Liver (tissue), 9 donors: ENCODE results near the gene VDAC1. TPM values are rescaled to one million over a fixed set of nuclear protein-coding genes. Genes with fewer than 3 reads are reported as not detected.

Experiments
- DNase-seq: peaks from one replicate; pipeline ENCODE4 v3.0.0-alpha.2; 2017; ENCODE audit warnings: low spot score
- H3K27ac ChIP-seq, 2 donors: one replicate each; pipeline ENCODE4 v1.7.0; 2013; ENCODE audit warnings: inconsistent platforms in 2 of 2, low read length in 2 of 2, control low read depth in 1 of 2, low read depth in 1 of 2, mild to moderate bottlenecking in 1 of 2
- H3K27me3 ChIP-seq, 4 donors: one replicate each; pipeline versions ENCODE4 v1.6.1 to v1.7.0; 2013; ENCODE audit warnings: low read length in 3 of 4, inconsistent platforms in 1 of 4, mild to moderate bottlenecking in 1 of 4, moderate library complexity in 1 of 4; ENCODE audit not compliant: control insufficient read depth in 4 of 4, insufficient read depth in 4 of 4
- H3K36me3 ChIP-seq, 4 donors: one replicate each; pipeline versions ENCODE4 v1.6.1 to v1.7.0; 2013; ENCODE audit warnings: low read length in 3 of 4, mild to moderate bottlenecking in 3 of 4, low read depth in 1 of 4, moderate library complexity in 1 of 4; ENCODE audit not compliant: control insufficient read depth in 4 of 4, insufficient read depth in 3 of 4
- H3K4me1 ChIP-seq, 4 donors: one replicate each; pipeline versions ENCODE4 v1.6.1 to v1.7.0; 2013; ENCODE audit warnings: low read length in 3 of 4, mild to moderate bottlenecking in 3 of 4, moderate library complexity in 1 of 4; ENCODE audit not compliant: control insufficient read depth in 4 of 4, insufficient read depth in 4 of 4
- H3K4me3 ChIP-seq, 3 donors: one replicate each; pipeline versions ENCODE4 v1.6.1 to v1.7.0; 2013; ENCODE audit warnings: low read length in 3 of 3, control low read depth in 1 of 3, low read depth in 1 of 3, mild to moderate bottlenecking in 1 of 3
- H3K9ac ChIP-seq, 2 donors: one replicate each; pipeline ENCODE4 v1.7.0; 2013; ENCODE audit warnings: low read length in 2 of 2, mild to moderate bottlenecking in 2 of 2, moderate library complexity in 2 of 2, control low read depth in 1 of 2, low read depth in 1 of 2
- H3K9me3 ChIP-seq, 4 donors: one replicate each; pipeline versions ENCODE4 v1.6.1 to v1.7.0; 2013; ENCODE audit warnings: low read length in 3 of 4; ENCODE audit not compliant: control insufficient read depth in 4 of 4
- EGR1 ChIP-seq, 2 donors: IDR thresholded peaks; 2 replicates each; pipeline ENCODE4 v1.6.1; 2016 to 2018; ENCODE audit warnings: antibody characterized with exemption in 2 of 2, low read depth in 2 of 2
- FOXA1 ChIP-seq: IDR thresholded peaks from 2 replicates; pipeline ENCODE4 v1.6.1; 2016; ENCODE audit warnings: antibody characterized with exemption
- GABPA ChIP-seq, 2 donors: IDR thresholded peaks in 1 of 2; conservative IDR thresholded peaks in 1 of 2; 2 replicates each; pipeline ENCODE4 v1.6.1; 2016; ENCODE audit warnings: antibody characterized with exemption in 2 of 2, mild to moderate bottlenecking in 1 of 2, moderate library complexity in 1 of 2
- JUND ChIP-seq, 2 donors: IDR thresholded peaks; 2 replicates each; pipeline ENCODE4 v1.6.1; 2016; ENCODE audit warnings: antibody characterized with exemption in 2 of 2
- NR2F2 ChIP-seq: IDR thresholded peaks from 2 replicates; pipeline ENCODE4 v1.6.1; 2016; ENCODE audit warnings: antibody characterized with exemption
- RXRA ChIP-seq, 2 donors: IDR thresholded peaks; 2 replicates each; pipeline ENCODE4 v1.6.1; 2017 to 2018; ENCODE audit warnings: antibody characterized with exemption in 2 of 2, mild to moderate bottlenecking in 1 of 2
- TAF1 ChIP-seq: conservative IDR thresholded peaks from 2 replicates; pipeline ENCODE4 v1.6.1; 2016; ENCODE audit warnings: antibody characterized with exemption, mild to moderate bottlenecking
- YY1 ChIP-seq: IDR thresholded peaks from 2 replicates; pipeline ENCODE4 v1.6.1; 2016; ENCODE audit warnings: antibody characterized with exemption, mild to moderate bottlenecking
- WGBS: extraction: QIAGEN DNeasy Blood & Tissue Kit; methylation state at CpG from one replicate; pipeline ENCODE4 v1.1.7; 2013; 5-methylcytosine and 5-hydroxymethylcytosine counted together
- polyA plus RNA-seq, 2 donors: library from polyadenylated mRNA; stranded (reverse) in 1 of 2; unstranded in 1 of 2; fragments of 200-250 nt in 1 of 2; fragments of >200 nt in 1 of 2; fragmentation: Nextera tagmentation in 1 of 2; extraction: Ambion mirVana in 1 of 2; gene quantifications; one replicate each; pipeline versions ENCODE4 v1.2.1 to v1.2.3, GENCODE V29; 2013 to 2015
- total RNA-seq, 2 donors: library from RNA; depleted of rRNA; stranded (reverse); fragments of >200 nt; gene quantifications; one replicate each; pipeline ENCODE4 v1.2.3, GENCODE V29; 2014
- TF ChIP-seq, protein P1 (sequence below): IDR thresholded peaks from 2 replicates; pipeline ENCODE4 v1.6.1; 2016; ENCODE audit warnings: antibody characterized with exemption
- TF ChIP-seq, protein P2 (sequence below): fragments of 150-350 bp; IDR thresholded peaks from 2 replicates; pipeline ENCODE4 v1.5.1; 2017; ENCODE audit warnings: improper control_type of control experiment, low read depth, low read length; ENCODE audit not compliant: missing input control
- TF ChIP-seq, protein P3 (sequence below): IDR thresholded peaks from 2 replicates; pipeline ENCODE4 v1.6.1; 2016; ENCODE audit warnings: antibody characterized with exemption, mild to moderate bottlenecking
- TF ChIP-seq, protein P4 (sequence below): IDR thresholded peaks from 2 replicates; pipeline ENCODE4 v1.6.1; 2016; ENCODE audit warnings: antibody characterized with exemption
- TF ChIP-seq, protein P5 (sequence below): IDR thresholded peaks from 2 replicates; pipeline ENCODE4 v1.6.1; 2016; ENCODE audit warnings: antibody characterized with exemption
- donor health status: healthy.
- donor health status: healthy.
- donor health status: healthy.
- donor health status: healthy.
- donor health status: healthy.

The VDAC1 gene
- total and polyA plus RNA-seq, 4 donors = 85.4 to 139 (median 121) TPM

DNA sequence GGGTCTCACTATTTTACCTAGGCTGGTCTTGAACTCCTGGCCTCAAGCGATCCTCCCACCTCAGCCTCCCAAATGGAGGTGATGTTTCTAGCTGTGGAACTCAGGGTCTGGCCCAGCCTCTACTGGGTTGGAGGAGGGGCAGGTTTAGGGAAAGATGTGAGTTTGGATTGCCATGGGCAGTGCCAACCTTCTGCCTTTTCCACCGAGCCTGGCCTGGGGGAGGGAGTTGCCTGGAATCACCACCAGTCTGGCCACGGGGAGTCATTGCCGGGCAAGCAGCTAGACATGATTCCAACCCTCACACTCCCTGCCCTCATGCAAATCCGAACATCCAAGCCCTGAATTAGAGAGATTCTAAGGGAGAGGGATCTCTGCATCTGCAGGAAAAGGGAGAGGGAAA is 21.0 kb upstream of the VDAC1 start:
- H3K9ac ChIP-seq = no peak overlapping the region
- H3K4me1 ChIP-seq = peaks cover 0 to 2% (median 0%) of the 10 kb centered on the region in 4 donors
- 91% methylated on average over 5 of the region's 5 CpGs for WGBS
- H3K4me3 ChIP-seq = no peak overlapping the region
- TF ChIP-seq, protein P1, sequence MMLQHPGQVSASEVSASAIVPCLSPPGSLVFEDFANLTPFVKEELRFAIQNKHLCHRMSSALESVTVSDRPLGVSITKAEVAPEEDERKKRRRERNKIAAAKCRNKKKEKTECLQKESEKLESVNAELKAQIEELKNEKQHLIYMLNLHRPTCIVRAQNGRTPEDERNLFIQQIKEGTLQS = no peak
- TF ChIP-seq FOXA1 = no peak
- no peak for TF ChIP-seq YY1
- no peak for TF ChIP-seq JUND (IDR thresholded peaks at IDR 0.05)
- no peaks in the 10 kb centered on the region for H3K36me3 ChIP-seq
- no peaks in the 10 kb centered on the region for H3K9me3 ChIP-seq
- H3K27me3 ChIP-seq = no peaks in the 10 kb centered on the region
- H3K27ac ChIP-seq = no peak overlapping the region
- no peak for DNase-seq

DNA sequence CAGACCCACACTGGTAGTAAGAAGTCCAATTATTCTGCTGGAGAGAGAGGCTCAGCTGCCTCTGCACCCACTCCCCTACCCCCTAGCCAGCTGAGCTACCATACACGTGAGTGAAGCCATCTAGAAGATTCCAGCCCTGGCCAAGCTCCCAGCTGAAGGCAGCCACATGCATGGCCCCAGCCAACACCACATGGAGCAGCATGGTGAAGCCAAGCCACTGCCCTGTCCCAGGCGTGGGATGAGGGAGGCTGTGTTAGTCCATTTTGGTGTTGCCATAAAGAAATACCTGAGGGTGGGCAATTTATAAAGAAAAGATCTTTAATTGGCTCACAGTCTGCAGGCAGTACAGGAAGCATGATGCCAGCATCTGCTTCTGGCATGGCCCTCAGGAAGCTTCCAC is 20.0 kb upstream of the VDAC1 start:
- H3K4me1 ChIP-seq = peaks cover 3 to 12% (median 7%) of the 10 kb centered on the region in 4 donors
- 92% methylated on average over 2 of the region's 2 CpGs for WGBS
- TF ChIP-seq, protein P2, sequence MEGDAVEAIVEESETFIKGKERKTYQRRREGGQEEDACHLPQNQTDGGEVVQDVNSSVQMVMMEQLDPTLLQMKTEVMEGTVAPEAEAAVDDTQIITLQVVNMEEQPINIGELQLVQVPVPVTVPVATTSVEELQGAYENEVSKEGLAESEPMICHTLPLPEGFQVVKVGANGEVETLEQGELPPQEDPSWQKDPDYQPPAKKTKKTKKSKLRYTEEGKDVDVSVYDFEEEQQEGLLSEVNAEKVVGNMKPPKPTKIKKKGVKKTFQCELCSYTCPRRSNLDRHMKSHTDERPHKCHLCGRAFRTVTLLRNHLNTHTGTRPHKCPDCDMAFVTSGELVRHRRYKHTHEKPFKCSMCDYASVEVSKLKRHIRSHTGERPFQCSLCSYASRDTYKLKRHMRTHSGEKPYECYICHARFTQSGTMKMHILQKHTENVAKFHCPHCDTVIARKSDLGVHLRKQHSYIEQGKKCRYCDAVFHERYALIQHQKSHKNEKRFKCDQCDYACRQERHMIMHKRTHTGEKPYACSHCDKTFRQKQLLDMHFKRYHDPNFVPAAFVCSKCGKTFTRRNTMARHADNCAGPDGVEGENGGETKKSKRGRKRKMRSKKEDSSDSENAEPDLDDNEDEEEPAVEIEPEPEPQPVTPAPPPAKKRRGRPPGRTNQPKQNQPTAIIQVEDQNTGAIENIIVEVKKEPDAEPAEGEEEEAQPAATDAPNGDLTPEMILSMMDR = no peak
- TF ChIP-seq TAF1 (no peak), YY1 (no peak), FOXA1 (no peak)
- TF ChIP-seq, protein P3, sequence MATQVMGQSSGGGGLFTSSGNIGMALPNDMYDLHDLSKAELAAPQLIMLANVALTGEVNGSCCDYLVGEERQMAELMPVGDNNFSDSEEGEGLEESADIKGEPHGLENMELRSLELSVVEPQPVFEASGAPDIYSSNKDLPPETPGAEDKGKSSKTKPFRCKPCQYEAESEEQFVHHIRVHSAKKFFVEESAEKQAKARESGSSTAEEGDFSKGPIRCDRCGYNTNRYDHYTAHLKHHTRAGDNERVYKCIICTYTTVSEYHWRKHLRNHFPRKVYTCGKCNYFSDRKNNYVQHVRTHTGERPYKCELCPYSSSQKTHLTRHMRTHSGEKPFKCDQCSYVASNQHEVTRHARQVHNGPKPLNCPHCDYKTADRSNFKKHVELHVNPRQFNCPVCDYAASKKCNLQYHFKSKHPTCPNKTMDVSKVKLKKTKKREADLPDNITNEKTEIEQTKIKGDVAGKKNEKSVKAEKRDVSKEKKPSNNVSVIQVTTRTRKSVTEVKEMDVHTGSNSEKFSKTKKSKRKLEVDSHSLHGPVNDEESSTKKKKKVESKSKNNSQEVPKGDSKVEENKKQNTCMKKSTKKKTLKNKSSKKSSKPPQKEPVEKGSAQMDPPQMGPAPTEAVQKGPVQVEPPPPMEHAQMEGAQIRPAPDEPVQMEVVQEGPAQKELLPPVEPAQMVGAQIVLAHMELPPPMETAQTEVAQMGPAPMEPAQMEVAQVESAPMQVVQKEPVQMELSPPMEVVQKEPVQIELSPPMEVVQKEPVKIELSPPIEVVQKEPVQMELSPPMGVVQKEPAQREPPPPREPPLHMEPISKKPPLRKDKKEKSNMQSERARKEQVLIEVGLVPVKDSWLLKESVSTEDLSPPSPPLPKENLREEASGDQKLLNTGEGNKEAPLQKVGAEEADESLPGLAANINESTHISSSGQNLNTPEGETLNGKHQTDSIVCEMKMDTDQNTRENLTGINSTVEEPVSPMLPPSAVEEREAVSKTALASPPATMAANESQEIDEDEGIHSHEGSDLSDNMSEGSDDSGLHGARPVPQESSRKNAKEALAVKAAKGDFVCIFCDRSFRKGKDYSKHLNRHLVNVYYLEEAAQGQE = no peak
- no peak overlapping the region for H3K9ac ChIP-seq
- no peak for DNase-seq
- no peak overlapping the region for H3K4me3 ChIP-seq
- no peak overlapping the region for H3K27ac ChIP-seq
- no peaks in the 10 kb centered on the region for H3K9me3 ChIP-seq
- no peaks in the 10 kb centered on the region for H3K36me3 ChIP-seq
- no peaks in the 10 kb centered on the region for H3K27me3 ChIP-seq

DNA sequence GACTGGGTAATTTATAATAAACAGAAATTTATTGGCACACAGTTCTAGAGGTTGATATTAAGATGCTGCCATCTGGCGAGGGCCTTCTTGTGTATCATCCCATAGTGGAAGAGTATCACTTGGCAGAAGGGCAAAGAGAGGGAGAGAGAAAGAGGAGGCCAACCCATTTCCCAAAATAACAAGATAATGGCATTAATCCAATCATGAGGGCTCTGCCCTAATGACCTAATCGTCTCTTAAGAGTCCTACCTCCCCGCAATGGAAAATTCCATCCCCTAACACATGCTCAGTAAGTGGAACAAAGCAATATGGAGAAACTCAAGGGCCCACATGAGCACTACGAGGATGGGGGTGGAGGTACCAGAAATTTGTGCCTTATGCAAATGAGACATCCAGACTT is 17.6 kb upstream of the VDAC1 start:
- H3K4me1 ChIP-seq = peaks cover 9 to 36% (median 22%) of the 10 kb centered on the region in 4 donors
- no peak overlapping the region for H3K9ac ChIP-seq
- TF ChIP-seq, protein P4, sequence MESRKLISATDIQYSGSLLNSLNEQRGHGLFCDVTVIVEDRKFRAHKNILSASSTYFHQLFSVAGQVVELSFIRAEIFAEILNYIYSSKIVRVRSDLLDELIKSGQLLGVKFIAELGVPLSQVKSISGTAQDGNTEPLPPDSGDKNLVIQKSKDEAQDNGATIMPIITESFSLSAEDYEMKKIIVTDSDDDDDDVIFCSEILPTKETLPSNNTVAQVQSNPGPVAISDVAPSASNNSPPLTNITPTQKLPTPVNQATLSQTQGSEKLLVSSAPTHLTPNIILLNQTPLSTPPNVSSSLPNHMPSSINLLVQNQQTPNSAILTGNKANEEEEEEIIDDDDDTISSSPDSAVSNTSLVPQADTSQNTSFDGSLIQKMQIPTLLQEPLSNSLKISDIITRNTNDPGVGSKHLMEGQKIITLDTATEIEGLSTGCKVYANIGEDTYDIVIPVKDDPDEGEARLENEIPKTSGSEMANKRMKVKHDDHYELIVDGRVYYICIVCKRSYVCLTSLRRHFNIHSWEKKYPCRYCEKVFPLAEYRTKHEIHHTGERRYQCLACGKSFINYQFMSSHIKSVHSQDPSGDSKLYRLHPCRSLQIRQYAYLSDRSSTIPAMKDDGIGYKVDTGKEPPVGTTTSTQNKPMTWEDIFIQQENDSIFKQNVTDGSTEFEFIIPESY = no peak
- TF ChIP-seq FOXA1 = no peak
- TF ChIP-seq YY1 = no peak
- TF ChIP-seq NR2F2 = no peak
- no peak for TF ChIP-seq GABPA (IDR thresholded peaks at IDR 0.05 in 1 of 2, conservative IDR thresholded peaks at IDR 0.05 in 1 of 2)
- TF ChIP-seq, protein P2 = no peak
- TF ChIP-seq, protein P1 = no peak
- TF ChIP-seq RXRA (IDR thresholded peaks at IDR 0.05) = no peak
- TF ChIP-seq, protein P5, sequence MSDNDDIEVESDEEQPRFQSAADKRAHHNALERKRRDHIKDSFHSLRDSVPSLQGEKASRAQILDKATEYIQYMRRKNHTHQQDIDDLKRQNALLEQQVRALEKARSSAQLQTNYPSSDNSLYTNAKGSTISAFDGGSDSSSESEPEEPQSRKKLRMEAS = no peak
- TF ChIP-seq EGR1 (IDR thresholded peaks at IDR 0.05; ENCODE audit: low read depth in 2 of 2) = no peak
- TF ChIP-seq JUND (IDR thresholded peaks at IDR 0.05) = no peak
- TF ChIP-seq TAF1 = no peak
- H3K27me3 ChIP-seq = no peaks in the 10 kb centered on the region
- H3K36me3 ChIP-seq = no peaks in the 10 kb centered on the region
- H3K27ac ChIP-seq = no peak overlapping the region
- DNase-seq = no peak
- 87% methylated on average over 4 of the region's 4 CpGs for WGBS
- H3K4me3 ChIP-seq = no peak overlapping the region
- H3K9me3 ChIP-seq = no peaks in the 10 kb centered on the region
